HepG2 (cell line): ENCODE results near the gene ANKRD12. TPM values are rescaled to one million over a fixed set of nuclear protein-coding genes. Genes with fewer than 3 reads are reported as not detected.

Experiments used
- ATF1 ChIP-seq: IDR thresholded peaks from 2 replicates; pipeline ENCODE4 v1.6.1; 2016; ENCODE audit warnings: mild to moderate bottlenecking, control low read depth
- ATF7-NPFF ChIP-seq: sonication (generic); formaldehyde crosslinking; IDR thresholded peaks from 2 replicates; pipeline ENCODE4 v1.8.1; 2023; ENCODE audit warnings: mild to moderate bottlenecking, low read depth, missing genetic modification reagents, moderate library complexity
- CCDC6 ChIP-seq: sonication (generic); formaldehyde crosslinking; IDR thresholded peaks from 2 replicates; pipeline ENCODE4 v1.8.1; 2022; ENCODE audit warnings: mild to moderate bottlenecking, missing genetic modification reagents, moderate library complexity
- GABPB1 ChIP-seq: IDR thresholded peaks from 2 replicates; pipeline ENCODE4 v1.6.1; 2016; ENCODE audit warnings: mild to moderate bottlenecking, missing genetic modification reagents, moderate library complexity, missing compliant biosample characterization
- HDAC6 ChIP-seq: fragments of 200-600 bp; sonication (generic); IDR thresholded peaks from 2 replicates; pipeline ENCODE4 v1.7.0; 2017; ENCODE audit warnings: mild to moderate bottlenecking, antibody characterized with exemption, low read length, low read depth
- HNRNPK ChIP-seq: fragments of 200-400 bp; formaldehyde crosslinking; IDR thresholded peaks from 2 replicates; pipeline ENCODE4 v1.6.1; 2018; ENCODE audit warnings: low read length, low read depth, moderate library complexity, mild to moderate bottlenecking; ENCODE audit not compliant: poor library complexity, severe bottlenecking
- KLF12 ChIP-seq: sonication (generic); formaldehyde crosslinking; IDR thresholded peaks from 2 replicates; pipeline ENCODE4 v1.4.0; 2020; ENCODE audit warnings: missing genetic modification reagents, borderline replicate concordance
- MEIS1 ChIP-seq: sonication (generic); formaldehyde crosslinking; IDR thresholded peaks from 2 replicates; pipeline ENCODE4 v1.9.0; 2021; ENCODE audit warnings: mild to moderate bottlenecking, missing genetic modification reagents, moderate library complexity, borderline replicate concordance
- MYPOP ChIP-seq: sonication (generic); formaldehyde crosslinking; IDR thresholded peaks from 2 replicates; pipeline ENCODE4 v1.8.1; 2023; ENCODE audit warnings: mild to moderate bottlenecking, moderate library complexity, missing genetic modification reagents
- PHB2 ChIP-seq: fragments of 450-650 bp; IDR thresholded peaks from 2 replicates; pipeline ENCODE4 v1.6.1; 2018; ENCODE audit not compliant: partially characterized antibody
- PHF21A ChIP-seq: sonication (generic); formaldehyde crosslinking; IDR thresholded peaks from 2 replicates; pipeline ENCODE4 v1.5.0; 2020; ENCODE audit warnings: mild to moderate bottlenecking, missing genetic modification reagents
- RAD21 ChIP-seq: fragments of 450-650 bp; formaldehyde crosslinking; IDR thresholded peaks from 2 replicates; pipeline ENCODE4 v1.5.0; 2020; ENCODE audit warnings: mild to moderate bottlenecking
- RBM39 ChIP-seq: fragments of 200-400 bp; formaldehyde crosslinking; IDR thresholded peaks from one replicate; pipeline ENCODE4 v1.6.1; 2018; ENCODE audit warnings: antibody characterized with exemption, mild to moderate bottlenecking, low read depth, low read length; ENCODE audit not compliant: poor library complexity, severe bottlenecking
- SALL2 ChIP-seq: sonication (generic); formaldehyde crosslinking; IDR thresholded peaks from 2 replicates; pipeline ENCODE4 v1.8.1; 2023; ENCODE audit warnings: mild to moderate bottlenecking, missing genetic modification reagents, inconsistent platforms
- TFDP2 ChIP-seq: sonication (generic); formaldehyde crosslinking; IDR thresholded peaks from 2 replicates; pipeline ENCODE4 v1.4.0; 2020; ENCODE audit warnings: missing genetic modification reagents
- ZBTB14 ChIP-seq: sonication (generic); formaldehyde crosslinking; IDR thresholded peaks from 2 replicates; pipeline ENCODE4 v1.4.0; 2020; ENCODE audit warnings: missing genetic modification reagents
- ZBTB7A ChIP-seq: sonication (generic); formaldehyde crosslinking; IDR thresholded peaks from 2 replicates; pipeline ENCODE4 v1.8.0; 2022; ENCODE audit warnings: mild to moderate bottlenecking, missing genetic modification reagents
- ZNF331 ChIP-seq: sonication (generic); formaldehyde crosslinking; IDR thresholded peaks from 2 replicates; pipeline ENCODE4 v1.4.0; 2020; ENCODE audit warnings: missing genetic modification reagents
- ZNF660 ChIP-seq: sonication (generic); formaldehyde crosslinking; IDR thresholded peaks from 2 replicates; pipeline ENCODE4 v1.5.1; 2020; ENCODE audit warnings: mild to moderate bottlenecking, low read depth, missing genetic modification reagents, borderline replicate concordance
- ZNF878 ChIP-seq: sonication (generic); formaldehyde crosslinking; IDR thresholded peaks from 2 replicates; pipeline ENCODE4 v1.8.1; 2023; ENCODE audit warnings: mild to moderate bottlenecking, missing genetic modification reagents, moderate library complexity
- ZSCAN9 ChIP-seq: IDR thresholded peaks from 2 replicates; pipeline ENCODE4 v1.6.1; 2016; ENCODE audit warnings: borderline replicate concordance
- polyA plus RNA-seq, 8 experiments: library from polyadenylated mRNA; depleted of rRNA in 3 of 8; stranded (reverse) in 7 of 8; unstranded in 1 of 8; fragments of >200 nt; fragmentation: Illumina TruSeq in 4 of 8; extraction: Trizol in 4 of 8; gene quantifications; 2 replicates each; pipeline versions ENCODE4 v1.2.1 to v1.2.3, GENCODE V29; 2011 to 2016; ENCODE audit warnings: low read depth in 4 of 8, missing spikeins in 1 of 8, mixed read lengths in 1 of 8; ENCODE audit not compliant: insufficient read depth in 1 of 8
- total RNA-seq, 5 experiments: library from RNA; depleted of rRNA; stranded (reverse); fragments of >200 nt; fragmentation: Illumina TruSeq; extraction: Trizol; gene quantifications; 2 replicates each; pipeline ENCODE4 v1.2.3, GENCODE V29; 2016; ENCODE audit warnings: low read depth in 1 of 5
- TF ChIP-seq, protein P1 (sequence below): sonication (generic); formaldehyde crosslinking; IDR thresholded peaks from 2 replicates; pipeline ENCODE4 v1.4.0; 2020; ENCODE audit warnings: missing genetic modification reagents
- TF ChIP-seq, protein P2 (sequence below): sonication (generic); formaldehyde crosslinking; IDR thresholded peaks from 2 replicates; pipeline ENCODE4 v1.4.0; 2020; ENCODE audit warnings: missing genetic modification reagents

Gene ANKRD12
- total and polyA plus RNA-seq, 2 of the 13 experiments (the other 11 are each of a cell fraction or from before 2014, with no cell fraction given): 6.0 to 23.2 TPM

DNA sequence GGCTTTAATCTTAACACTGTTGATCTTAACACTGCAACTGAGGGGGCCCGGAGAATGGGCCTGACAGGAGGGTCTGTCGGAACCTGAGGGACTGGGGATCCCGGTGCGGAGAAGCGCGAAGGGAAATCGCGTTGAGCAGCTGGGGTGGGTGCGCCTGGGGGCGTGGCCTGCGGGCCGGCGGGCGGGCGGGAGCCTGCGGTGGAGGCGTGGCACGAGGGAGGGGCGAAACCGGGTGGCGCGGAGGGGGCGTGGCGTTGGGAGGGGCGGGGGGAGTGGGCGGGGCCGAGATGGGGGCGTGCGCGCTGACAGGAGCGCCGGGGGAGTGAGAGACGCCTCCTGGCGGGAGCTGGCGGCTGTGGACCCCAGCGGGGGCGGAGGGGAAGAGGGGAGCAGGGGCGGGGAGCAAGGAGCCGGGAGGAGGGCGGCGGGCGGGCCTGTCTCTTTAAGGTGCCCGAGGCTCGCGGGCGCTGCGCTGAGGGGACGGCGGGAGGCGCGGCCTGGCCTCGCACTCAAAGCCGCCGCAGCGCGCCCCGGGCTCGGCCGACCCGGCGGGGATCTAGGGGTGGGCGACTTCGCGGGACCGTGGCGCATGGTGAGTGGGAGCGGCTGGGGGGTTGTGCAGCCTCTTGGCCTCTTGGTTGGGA is 197.9 kb downstream of the ANKRD12 start, which contains the start of gene TWSG1 (continued):
- TF ChIP-seq KLF12 (CRISPR knock-in tag) (peak; percentile 68; the same call in 1 of the 2 replicates), GABPB1 (CRISPR knock-in tag) (0 out of 2 replicates have a peak, but pooled peaks have one; percentile 36), PHB2 (no peak), SALL2 (CRISPR knock-in tag) (peak; percentile 61; the same call in 1 of the 2 replicates), TFDP2 (peak; percentile 16; the same call in 1 of the 2 replicates), ZSCAN9 (CRISPR knock-in tag) (no peak), CCDC6 (CRISPR knock-in tag) (peak; percentile 45; the same call in 1 of the 2 replicates), ZNF878 (CRISPR knock-in tag) (0 out of 2 replicates have a peak, but pooled peaks have one; percentile 36), RAD21 (0 out of 2 replicates have a peak, but pooled peaks have one; percentile 15), ZNF331 (peak; percentile 12; the same call in 1 of the 2 replicates), PHF21A (no peak), HNRNPK (peak; percentile 32), ZBTB7A (CRISPR knock-in tag) (0 out of 2 replicates have a peak, but pooled peaks have one; percentile 1), ATF1 (no peak), HDAC6 (no peak), ATF7-NPFF (CRISPR knock-in tag) (no peak), RBM39 (peak; percentile 62), ZNF660 (CRISPR knock-in tag) (no peak), ZBTB14 (CRISPR knock-in tag) (0 out of 2 replicates have a peak, but pooled peaks have one; percentile 34), MYPOP (0 out of 2 replicates have a peak, but pooled peaks have one; percentile 11), MEIS1 (no peak)
- TF ChIP-seq, protein P1, sequence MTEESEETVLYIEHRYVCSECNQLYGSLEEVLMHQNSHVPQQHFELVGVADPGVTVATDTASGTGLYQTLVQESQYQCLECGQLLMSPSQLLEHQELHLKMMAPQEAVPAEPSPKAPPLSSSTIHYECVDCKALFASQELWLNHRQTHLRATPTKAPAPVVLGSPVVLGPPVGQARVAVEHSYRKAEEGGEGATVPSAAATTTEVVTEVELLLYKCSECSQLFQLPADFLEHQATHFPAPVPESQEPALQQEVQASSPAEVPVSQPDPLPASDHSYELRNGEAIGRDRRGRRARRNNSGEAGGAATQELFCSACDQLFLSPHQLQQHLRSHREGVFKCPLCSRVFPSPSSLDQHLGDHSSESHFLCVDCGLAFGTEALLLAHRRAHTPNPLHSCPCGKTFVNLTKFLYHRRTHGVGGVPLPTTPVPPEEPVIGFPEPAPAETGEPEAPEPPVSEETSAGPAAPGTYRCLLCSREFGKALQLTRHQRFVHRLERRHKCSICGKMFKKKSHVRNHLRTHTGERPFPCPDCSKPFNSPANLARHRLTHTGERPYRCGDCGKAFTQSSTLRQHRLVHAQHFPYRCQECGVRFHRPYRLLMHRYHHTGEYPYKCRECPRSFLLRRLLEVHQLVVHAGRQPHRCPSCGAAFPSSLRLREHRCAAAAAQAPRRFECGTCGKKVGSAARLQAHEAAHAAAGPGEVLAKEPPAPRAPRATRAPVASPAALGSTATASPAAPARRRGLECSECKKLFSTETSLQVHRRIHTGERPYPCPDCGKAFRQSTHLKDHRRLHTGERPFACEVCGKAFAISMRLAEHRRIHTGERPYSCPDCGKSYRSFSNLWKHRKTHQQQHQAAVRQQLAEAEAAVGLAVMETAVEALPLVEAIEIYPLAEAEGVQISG (CRISPR knock-in tag): peak; percentile 30; the same call in 1 of the 2 replicates
- TF ChIP-seq, protein P2, sequence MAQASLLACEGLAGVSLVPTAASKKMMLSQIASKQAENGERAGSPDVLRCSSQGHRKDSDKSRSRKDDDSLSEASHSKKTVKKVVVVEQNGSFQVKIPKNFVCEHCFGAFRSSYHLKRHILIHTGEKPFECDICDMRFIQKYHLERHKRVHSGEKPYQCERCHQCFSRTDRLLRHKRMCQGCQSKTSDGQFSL: peak; percentile 74; the same call in 1 of the 2 replicates
